HG03575 (cell line): ENCODE results near the gene KIF5A.

Experiments used
- ATAC-seq: cut with Tn5 transposase; IDR thresholded peaks from one replicate; pipeline ENCODE4 v1.9.1; 2021; ENCODE audit not compliant: unreplicated experiment, insufficient number of reproducible peaks, low FRiP score; ENCODE audit errors: extremely low read depth

Gene KIF5A

GRCh38 chr12:57518920-57519795, 30.7 kb upstream of the KIF5A start:
- no peak for ATAC-seq

- ATAC-seq: no peak
Measured at GRCh38 chr12:57519796-57520052, 30.1 kb upstream of the KIF5A start.

- peak; percentile 44 for ATAC-seq
Measured at GRCh38 chr12:57520053-57520818, 29.6 kb upstream of the KIF5A start, which contains the start of gene DDIT3. Gene DDIT3 (minus strand): TSS chr12:57520514. CDS start chr12:57517406, 3,108 bp downstream.

- ATAC-seq: no peak
Measured at GRCh38 chr12:57521525-57522010, 28.3 kb upstream of the KIF5A start.

- ATAC-seq: peak; percentile 27
Measured at GRCh38 chr12:57522011-57522886, 27.6 kb upstream of the KIF5A start, which contains the start of gene MBD6. Gene MBD6 (plus strand): TSS chr12:57522824. CDS start chr12:57524304, 1,480 bp downstream.

- no peak for ATAC-seq
Measured at GRCh38 chr12:57522887-57523705, 26.7 kb upstream of the KIF5A start.

- no peak for ATAC-seq
Measured at GRCh38 chr12:57523706-57524614, 25.9 kb upstream of the KIF5A start.

GRCh38 chr12:57524814-57525614, 24.8 kb upstream of the KIF5A start:
- no peak for ATAC-seq

- ATAC-seq: no peak
Measured at GRCh38 chr12:57525615-57526383, 24.0 kb upstream of the KIF5A start.

- no peak for ATAC-seq
Measured at GRCh38 chr12:57526477-57527126, 23.2 kb upstream of the KIF5A start.

GRCh38 chr12:57527184-57527583, 22.7 kb upstream of the KIF5A start:
- no peak for ATAC-seq

- no peak for ATAC-seq
Measured at GRCh38 chr12:57528176-57528575, 21.7 kb upstream of the KIF5A start.

- no peak for ATAC-seq
Measured at GRCh38 chr12:57528831-57529555, 20.9 kb upstream of the KIF5A start.

- ATAC-seq: no peak
Measured at GRCh38 chr12:57529831-57530230, 20.0 kb upstream of the KIF5A start.
